SU-DHL-6 (cell line): Measurements from ENCODE around the gene RAB10.
"Not testable (repeated sequence)": the region's sequence is repeated elsewhere in the genome, so short reads cannot be mapped to it uniquely, and the experiment has no call there.

Experiments
- H2AFZ ChIP-seq: fragments of 200-600 bp; sonication (generic); 2 replicates; pipeline ENCODE4 v1.6.1; 2014; ENCODE audit warnings: low read depth, mild to moderate bottlenecking, moderate library complexity, mixed read lengths, antibody characterized with exemption, low read length; ENCODE audit not compliant: severe bottlenecking
- H3F3A ChIP-seq: fragments of 200-600 bp; shearing (Covaris generic); 2 replicates; pipeline ENCODE4 v1.6.0; 2016; ENCODE audit warnings: antibody characterized with exemption, mild to moderate bottlenecking; ENCODE audit not compliant: insufficient read depth
- H3K27ac ChIP-seq: fragments of 200-600 bp; sonication (generic); 2 replicates; pipeline ENCODE4 v1.5.1; 2016; ENCODE audit warnings: low read depth, mild to moderate bottlenecking, low read length, moderate library complexity, mixed read lengths
- H3K27me3 ChIP-seq: fragments of 200-600 bp; sonication (generic), shearing (Covaris generic); 2 replicates; pipeline ENCODE4 v1.6.0; 2014; ENCODE audit warnings: mild to moderate bottlenecking, low read length
- H3K36me3 ChIP-seq: fragments of 200-600 bp; sonication (generic); 2 replicates; pipeline ENCODE4 v1.6.1; 2014; ENCODE audit warnings: mild to moderate bottlenecking, low read length, mixed read lengths
- H3K4me2 ChIP-seq: fragments of 300-600, 200-600 bp; shearing (Covaris generic), sonication (generic); 2 replicates; pipeline ENCODE4 v1.6.0; 2014; ENCODE audit warnings: low read length, low read depth, mild to moderate bottlenecking; ENCODE audit not compliant: poor library complexity, severe bottlenecking
- H3K4me3 ChIP-seq: fragments of 200-600 bp; sonication (generic); 2 replicates; pipeline ENCODE4 v1.5.1; 2014; ENCODE audit warnings: antibody characterized with exemption, low read length, mild to moderate bottlenecking, mixed read lengths; ENCODE audit not compliant: insufficient read depth, poor library complexity, severe bottlenecking
- H3K79me2 ChIP-seq: fragments of 200-600 bp; sonication (generic); 2 replicates; pipeline ENCODE4 v1.6.1; 2014; ENCODE audit warnings: mild to moderate bottlenecking, low read length, moderate library complexity; ENCODE audit not compliant: insufficient read depth
- H3K9ac ChIP-seq: fragments of 200-600 bp; sonication (generic); 2 replicates; pipeline ENCODE4 v1.7.0; 2014; ENCODE audit warnings: mild to moderate bottlenecking, low read length
- H3K9me2 ChIP-seq: fragments of 200-600 bp; sonication (generic); replicated peaks from 2 replicates; pipeline ENCODE4 v1.6.1; 2014; ENCODE audit warnings: low read length; ENCODE audit not compliant: insufficient read depth
- H3K9me3 ChIP-seq: fragments of 200-600 bp; sonication (generic); 2 replicates; pipeline ENCODE4 v1.6.1; 2014; ENCODE audit warnings: low read length, mixed read lengths; ENCODE audit not compliant: insufficient read depth
- H4K20me1 ChIP-seq: fragments of 200-600 bp; sonication (generic); 2 replicates; pipeline ENCODE4 v1.6.1; 2014; ENCODE audit warnings: low read depth, mild to moderate bottlenecking, antibody characterized with exemption, low read length, moderate library complexity, mixed read lengths
- EZH2phosphoT487 ChIP-seq: fragments of 200-600 bp; sonication (generic), shearing (Covaris generic); conservative IDR thresholded peaks from 2 replicates; pipeline ENCODE4 v1.6.1; 2018; ENCODE audit warnings: mild to moderate bottlenecking, antibody characterized with exemption, low read length, moderate library complexity, mixed read lengths
- TF ChIP-seq, protein P1 (sequence below): fragments of 200-600 bp; sonication (generic); IDR thresholded peaks from one replicate; pipeline ENCODE4 v1.5.1; 2017; ENCODE audit warnings: antibody characterized with exemption, mild to moderate bottlenecking, low read length, moderate library complexity; ENCODE audit not compliant: insufficient read depth, poor library complexity, severe bottlenecking

RAB10 gene

DNA sequence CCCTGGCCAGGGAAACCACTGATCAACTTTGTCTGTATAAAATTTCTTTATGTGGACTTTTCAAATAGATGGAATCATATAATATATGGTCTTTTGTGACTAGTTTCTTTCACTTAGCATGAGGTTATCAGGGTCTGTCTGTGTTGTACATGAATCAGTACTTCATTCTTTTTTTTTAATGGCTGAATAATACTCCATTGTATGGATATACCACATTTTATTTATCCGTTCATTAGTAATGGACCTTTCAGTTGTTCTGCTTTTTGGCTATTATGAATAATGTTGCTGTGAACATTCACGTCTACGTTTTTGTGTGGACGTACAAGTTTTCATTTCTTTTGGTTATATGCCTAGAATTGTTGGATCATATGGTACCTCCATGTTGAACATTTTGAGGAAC lies 69.9 kb downstream of the RAB10 start:
- Histone ChIP-seq H4K20me1 (peaks cover 11% of the 10 kb centered on the region; the same call in 1 of the 2 replicates), H3K4me2 (no peak overlapping the region), H3K9me3 (no peaks in the 10 kb centered on the region), H3K27me3 (no peaks in the 10 kb centered on the region), H3F3A (no peaks in the 10 kb centered on the region), H3K27ac (no peak overlapping the region), H3K9ac (no peak overlapping the region), H3K79me2 (peaks cover 79% of the 10 kb centered on the region), H3K36me3 (peaks cover 30% of the 10 kb centered on the region), H3K4me3 (no peak overlapping the region), H3K9me2 (no peaks in the 10 kb centered on the region), H2AFZ (no peak overlapping the region)
- TF ChIP-seq, protein P1, sequence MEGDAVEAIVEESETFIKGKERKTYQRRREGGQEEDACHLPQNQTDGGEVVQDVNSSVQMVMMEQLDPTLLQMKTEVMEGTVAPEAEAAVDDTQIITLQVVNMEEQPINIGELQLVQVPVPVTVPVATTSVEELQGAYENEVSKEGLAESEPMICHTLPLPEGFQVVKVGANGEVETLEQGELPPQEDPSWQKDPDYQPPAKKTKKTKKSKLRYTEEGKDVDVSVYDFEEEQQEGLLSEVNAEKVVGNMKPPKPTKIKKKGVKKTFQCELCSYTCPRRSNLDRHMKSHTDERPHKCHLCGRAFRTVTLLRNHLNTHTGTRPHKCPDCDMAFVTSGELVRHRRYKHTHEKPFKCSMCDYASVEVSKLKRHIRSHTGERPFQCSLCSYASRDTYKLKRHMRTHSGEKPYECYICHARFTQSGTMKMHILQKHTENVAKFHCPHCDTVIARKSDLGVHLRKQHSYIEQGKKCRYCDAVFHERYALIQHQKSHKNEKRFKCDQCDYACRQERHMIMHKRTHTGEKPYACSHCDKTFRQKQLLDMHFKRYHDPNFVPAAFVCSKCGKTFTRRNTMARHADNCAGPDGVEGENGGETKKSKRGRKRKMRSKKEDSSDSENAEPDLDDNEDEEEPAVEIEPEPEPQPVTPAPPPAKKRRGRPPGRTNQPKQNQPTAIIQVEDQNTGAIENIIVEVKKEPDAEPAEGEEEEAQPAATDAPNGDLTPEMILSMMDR = no peak
- no peak for TF ChIP-seq EZH2phosphoT487

DNA sequence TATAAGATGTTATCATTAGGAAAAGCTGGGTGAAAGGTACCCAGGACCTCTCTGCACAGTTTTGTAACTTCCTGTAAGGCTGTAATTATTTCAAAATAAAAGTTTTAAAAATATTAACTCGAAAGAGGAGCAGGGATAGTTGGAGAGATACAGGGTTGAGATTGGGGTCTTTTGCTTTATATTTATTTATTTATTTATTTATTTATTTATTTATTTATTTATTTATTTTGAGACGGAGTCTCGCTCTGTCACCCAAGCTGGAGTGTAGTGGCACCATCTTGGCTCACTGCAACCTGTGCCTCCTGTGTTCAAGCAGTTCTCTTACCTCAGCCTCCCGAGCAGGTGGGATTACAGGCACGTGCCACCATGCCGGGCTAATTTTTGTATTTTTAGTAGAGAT lies 74.8 kb downstream of the RAB10 start:
- H3K9me3 ChIP-seq, H3K4me2 ChIP-seq, H3K27me3 ChIP-seq, H2AFZ ChIP-seq, H3K9ac ChIP-seq, H3K9me2 ChIP-seq, H3K27ac ChIP-seq, H3K4me3 ChIP-seq, H3F3A ChIP-seq: not testable (repeated sequence)
- peaks cover 22% of the 10 kb centered on the region; the same call in 1 of the 2 replicates for H3K36me3 ChIP-seq
- peaks cover 15% of the 10 kb centered on the region; the same call in 1 of the 2 replicates for H4K20me1 ChIP-seq
- H3K79me2 ChIP-seq = peaks cover 49% of the 10 kb centered on the region

DNA sequence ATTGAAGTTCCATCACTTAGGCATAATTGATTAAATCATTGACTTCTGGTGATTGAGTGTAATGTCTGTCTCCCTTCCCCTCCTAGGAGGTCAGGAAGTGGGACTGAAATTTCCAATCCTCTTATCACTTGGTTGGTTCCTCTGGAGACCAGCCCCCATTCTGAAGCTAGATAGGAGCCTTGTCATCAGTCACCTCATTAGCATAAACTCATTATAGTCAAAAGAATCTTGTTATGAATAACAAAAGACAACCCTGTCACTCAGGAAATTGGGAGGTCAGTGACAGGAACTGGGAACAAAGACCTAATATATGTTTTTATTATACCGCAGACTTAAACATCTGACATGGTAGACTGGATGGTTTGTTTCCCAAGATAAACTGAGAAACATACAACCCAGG lies 78.3 kb downstream of the RAB10 start:
- Histone ChIP-seq H4K20me1 (0 out of 2 replicates have a peak, but pooled peaks cover 10% of the 10 kb centered on the region), H3F3A (no peaks in the 10 kb centered on the region), H3K27me3 (no peaks in the 10 kb centered on the region), H3K36me3 (peaks cover 21% of the 10 kb centered on the region; the same call in 1 of the 2 replicates), H3K79me2 (peaks cover 22% of the 10 kb centered on the region), H3K9me3 (no peaks in the 10 kb centered on the region), H3K9ac (no peak overlapping the region), H3K9me2 (no peaks in the 10 kb centered on the region), H3K4me2 (no peak overlapping the region), H3K27ac (no peak overlapping the region), H3K4me3 (no peak overlapping the region), H2AFZ (no peak overlapping the region)
- TF ChIP-seq, protein P1 = no peak
- TF ChIP-seq EZH2phosphoT487 = no peak

DNA sequence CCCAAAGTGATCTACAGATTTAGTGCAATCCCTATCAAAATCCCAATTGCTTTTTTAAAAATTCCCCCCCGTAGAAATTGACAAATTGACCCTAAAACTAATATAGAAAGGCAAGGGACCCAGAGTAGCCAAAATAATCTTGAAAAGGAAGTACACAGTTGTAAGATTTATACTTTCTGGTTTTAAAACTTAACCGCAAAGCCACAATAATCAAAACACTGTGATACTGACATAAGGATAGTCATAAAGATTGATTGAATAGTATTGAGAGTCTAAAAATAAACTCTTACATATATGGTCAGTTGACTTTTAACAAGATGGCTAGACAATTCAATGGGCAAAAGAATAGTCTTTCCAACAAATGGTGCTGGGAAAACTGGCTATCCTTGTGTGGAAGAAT lies 80.3 kb downstream of the RAB10 start:
- TF ChIP-seq, protein P1 = no peak
- no peak for TF ChIP-seq EZH2phosphoT487
- Histone ChIP-seq H3K4me2 (no peak overlapping the region), H3K4me3 (no peak overlapping the region), H3K9me2 (no peaks in the 10 kb centered on the region), H2AFZ (no peak overlapping the region), H3K79me2 (peaks cover 9% of the 10 kb centered on the region), H3K36me3 (peaks cover 21% of the 10 kb centered on the region; the same call in 1 of the 2 replicates), H3K27ac (no peak overlapping the region), H3F3A (no peaks in the 10 kb centered on the region), H3K9me3 (no peaks in the 10 kb centered on the region), H3K9ac (no peak overlapping the region), H3K27me3 (no peaks in the 10 kb centered on the region), H4K20me1 (0 out of 2 replicates have a peak, but pooled peaks cover 5% of the 10 kb centered on the region)
